GM18499 (cell line): ENCODE results near the gene CIT.

ENCODE experiments used
- ATAC-seq: cut with Tn5 transposase; IDR thresholded peaks from one replicate; pipeline ENCODE4 v1.9.1; 2021; ENCODE audit warnings: moderate number of reproducible peaks; ENCODE audit not compliant: insufficient read depth, unreplicated experiment

The CIT gene

GRCh38 chr12:119857041-119857591 lies 20.0 kb downstream of the CIT start:
- no peak for ATAC-seq

GRCh38 chr12:119850330-119850729 lies 26.8 kb downstream of the CIT start:
- ATAC-seq: no peak

GRCh38 chr12:119843100-119843499 lies 34.0 kb downstream of the CIT start:
- ATAC-seq: no peak

- no peak for ATAC-seq
Observed at GRCh38 chr12:119842380-119842779, 34.7 kb downstream of the CIT start.

GRCh38 chr12:119841433-119842210 lies 35.5 kb downstream of the CIT start:
- ATAC-seq: no peak

- ATAC-seq: no peak
Observed at GRCh38 chr12:119840582-119840981, 36.5 kb downstream of the CIT start.

GRCh38 chr12:119840168-119840567 lies 37.0 kb downstream of the CIT start:
- ATAC-seq: no peak

GRCh38 chr12:119838826-119839600 lies 38.1 kb downstream of the CIT start:
- no peak for ATAC-seq

GRCh38 chr12:119836781-119837180 lies 40.3 kb downstream of the CIT start:
- ATAC-seq: no peak

- no peak for ATAC-seq
Observed at GRCh38 chr12:119835068-119835467, 42.1 kb downstream of the CIT start.

- no peak for ATAC-seq
Observed at GRCh38 chr12:119829439-119829838, 47.7 kb downstream of the CIT start.

GRCh38 chr12:119828300-119828699 lies 48.8 kb downstream of the CIT start:
- ATAC-seq: no peak

GRCh38 chr12:119827760-119828159 lies 49.4 kb downstream of the CIT start:
- ATAC-seq: no peak

GRCh38 chr12:119826661-119827445 lies 50.3 kb downstream of the CIT start:
- ATAC-seq: no peak

- ATAC-seq: no peak
Observed at GRCh38 chr12:119825262-119825661, 51.9 kb downstream of the CIT start.

- ATAC-seq: no peak
Observed at GRCh38 chr12:119822046-119822445, 55.1 kb downstream of the CIT start.

- no peak for ATAC-seq
Observed at GRCh38 chr12:119819322-119819721, 57.8 kb downstream of the CIT start.

GRCh38 chr12:119817546-119818343 lies 59.4 kb downstream of the CIT start:
- no peak for ATAC-seq

GRCh38 chr12:119809023-119809422 lies 68.1 kb downstream of the CIT start:
- no peak for ATAC-seq

- ATAC-seq: no peak
Observed at GRCh38 chr12:119808441-119808840, 68.7 kb downstream of the CIT start.
